GM21529 (cell line): ENCODE results near the gene BDP1.
"Not testable (repeated sequence)": the region's sequence is repeated elsewhere in the genome, so short reads cannot be mapped to it uniquely, and the experiment has no call there.

Experiments used
- ATAC-seq: cut with Tn5 transposase; IDR thresholded peaks from one replicate; pipeline ENCODE4 v1.9.1; 2021; ENCODE audit not compliant: unreplicated experiment

Gene BDP1

GRCh38 chr5:71457106-71457505 is 1.7 kb downstream of the BDP1 start:
- no peak for ATAC-seq

GRCh38 chr5:71460693-71461092 is 5.2 kb downstream of the BDP1 start:
- ATAC-seq, result no peak

GRCh38 chr5:71461360-71461759 is 5.9 kb downstream of the BDP1 start:
- no peak for ATAC-seq

GRCh38 chr5:71471193-71471592 is 15.7 kb downstream of the BDP1 start:
- no peak for ATAC-seq

- peak; percentile 55 for ATAC-seq
Measured at GRCh38 chr5:71475788-71476384, 20.4 kb downstream of the BDP1 start.

GRCh38 chr5:71481441-71481840 is 26.0 kb downstream of the BDP1 start:
- no peak for ATAC-seq

GRCh38 chr5:71482132-71482531 is 26.7 kb downstream of the BDP1 start:
- no peak for ATAC-seq

GRCh38 chr5:71483355-71483754 is 27.9 kb downstream of the BDP1 start:
- no peak for ATAC-seq

- no peak for ATAC-seq
Measured at GRCh38 chr5:71492817-71493615, 37.6 kb downstream of the BDP1 start.

GRCh38 chr5:71494202-71494601 is 38.8 kb downstream of the BDP1 start:
- ATAC-seq, result not testable (repeated sequence)

GRCh38 chr5:71498756-71499155 is 43.3 kb downstream of the BDP1 start:
- ATAC-seq, result not testable (repeated sequence)

- ATAC-seq, result no peak
Measured at GRCh38 chr5:71503536-71503935, 48.1 kb downstream of the BDP1 start.

GRCh38 chr5:71522151-71522550 is 66.7 kb downstream of the BDP1 start:
- ATAC-seq, result no peak

GRCh38 chr5:71525611-71526010 is 70.2 kb downstream of the BDP1 start:
- ATAC-seq, result not testable (repeated sequence)

- ATAC-seq, result no peak
Measured at GRCh38 chr5:71528206-71528605, 72.8 kb downstream of the BDP1 start.

GRCh38 chr5:71529682-71530081 is 74.2 kb downstream of the BDP1 start:
- ATAC-seq, result no peak

GRCh38 chr5:71533142-71533541 is 77.7 kb downstream of the BDP1 start:
- no peak for ATAC-seq

GRCh38 chr5:71533615-71534014 is 78.2 kb downstream of the BDP1 start:
- peak; percentile 63 for ATAC-seq

- no peak for ATAC-seq
Measured at GRCh38 chr5:71537687-71538086, 82.2 kb downstream of the BDP1 start.

GRCh38 chr5:71550885-71551284 is 95.4 kb downstream of the BDP1 start:
- not testable (repeated sequence) for ATAC-seq

GRCh38 chr5:71551582-71551981 is 96.1 kb downstream of the BDP1 start:
- not testable (repeated sequence) for ATAC-seq

GRCh38 chr5:71552026-71552749 is 96.7 kb downstream of the BDP1 start:
- ATAC-seq, result not testable (repeated sequence)
